ENCODE results near the gene KCNH3.

Gene KCNH3

DNA sequence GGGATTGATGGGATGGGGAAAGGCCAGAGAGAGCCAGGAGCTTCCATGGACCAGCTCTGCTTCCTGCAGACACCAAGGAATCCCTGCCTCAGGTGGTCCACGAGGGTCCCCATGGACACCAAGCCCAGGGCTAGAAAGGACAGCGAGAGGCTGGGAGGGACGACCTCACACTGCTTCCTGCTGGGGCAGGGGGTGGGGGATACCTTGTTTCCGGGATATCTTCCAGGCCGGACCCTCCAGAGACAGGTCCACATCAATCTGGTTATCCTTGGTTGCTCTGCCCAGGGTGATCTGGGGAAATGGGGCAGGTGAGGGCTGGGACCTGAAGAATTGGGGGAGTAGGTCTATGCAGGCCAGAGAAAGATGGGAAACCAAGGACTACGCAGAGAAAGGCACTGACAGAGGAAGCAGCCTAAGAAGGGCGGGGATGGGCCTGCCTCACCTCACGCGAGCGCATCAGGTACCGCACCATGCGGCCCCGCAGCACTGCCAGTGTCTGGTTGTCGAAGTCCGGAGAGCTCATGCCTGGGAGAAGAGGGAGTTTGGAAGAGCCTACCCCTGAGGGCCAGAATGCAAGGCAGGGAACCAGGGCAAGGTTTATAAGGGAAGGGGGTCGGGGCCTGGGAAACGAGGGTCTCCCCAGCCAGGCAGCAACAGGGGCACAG is 20.3 kb downstream of the KCNH3 start:
- no peak for DNase-seq (ENCODE audit: low read depth in 2 of 2)

DNA sequence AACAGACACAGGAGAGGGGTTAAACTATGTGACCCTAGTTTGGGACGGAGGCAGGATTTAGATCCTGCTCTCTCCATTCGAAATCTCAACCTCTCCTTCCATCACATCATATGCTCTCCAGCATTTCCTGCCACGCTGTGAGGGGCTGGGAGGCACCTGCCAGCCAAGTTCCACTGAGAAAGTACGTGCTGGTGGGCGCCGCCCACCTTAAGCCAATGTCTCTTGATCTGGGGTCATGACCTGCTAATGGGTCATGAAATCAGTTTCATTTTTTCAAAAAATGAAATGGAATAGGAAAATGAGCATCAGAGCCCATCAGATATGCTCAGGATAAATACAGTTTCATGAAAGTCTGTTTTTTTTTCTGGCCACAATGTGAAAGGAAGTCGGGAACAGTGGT is 21.9 kb downstream of the KCNH3 start:
- DNase-seq (ENCODE audit: low read depth in 2 of 2) = no peak

DNA sequence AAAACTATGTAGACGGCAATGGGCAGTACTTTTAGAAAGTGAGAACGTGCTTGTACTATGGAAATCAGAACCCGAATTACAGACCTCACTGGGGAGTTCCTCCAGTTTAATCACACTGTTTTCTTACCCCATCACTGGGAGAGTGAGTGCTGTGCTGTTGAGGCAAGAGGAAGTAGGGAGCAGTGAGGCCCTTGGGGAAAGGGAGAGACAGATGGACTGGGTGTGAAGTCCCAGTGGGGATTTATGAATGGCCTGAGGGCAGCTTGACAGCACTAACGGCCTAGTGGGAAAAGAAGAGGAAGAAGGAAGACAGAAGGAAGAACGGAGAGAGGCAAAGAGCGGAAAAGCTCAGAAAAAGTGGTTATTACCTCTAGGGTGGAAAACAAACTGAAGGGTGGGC is 23.4 kb downstream of the KCNH3 start:
- DNase-seq (ENCODE audit: low read depth in 2 of 2) = no peak

DNA sequence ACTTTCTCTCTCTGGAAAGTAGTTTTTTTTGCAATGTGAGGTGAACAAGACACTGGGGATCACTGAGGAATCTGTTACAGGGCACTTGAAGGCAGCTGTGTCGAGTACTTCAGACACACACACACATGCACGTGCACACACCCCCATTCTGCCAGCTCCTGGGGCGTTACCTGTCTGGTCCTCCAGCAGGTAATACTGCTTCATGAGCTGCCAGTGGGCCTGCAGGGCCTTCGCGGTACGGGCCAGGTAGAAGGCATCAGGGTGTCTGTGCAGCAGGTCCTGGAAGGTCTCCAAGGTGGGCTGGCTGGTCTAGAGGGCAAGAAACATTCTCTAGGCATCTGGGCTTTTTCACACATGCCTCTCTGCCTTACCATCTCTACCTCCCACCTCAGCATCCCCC is 24.0 kb downstream of the KCNH3 start:
- no peak for DNase-seq (ENCODE audit: low read depth in 2 of 2)

DNA sequence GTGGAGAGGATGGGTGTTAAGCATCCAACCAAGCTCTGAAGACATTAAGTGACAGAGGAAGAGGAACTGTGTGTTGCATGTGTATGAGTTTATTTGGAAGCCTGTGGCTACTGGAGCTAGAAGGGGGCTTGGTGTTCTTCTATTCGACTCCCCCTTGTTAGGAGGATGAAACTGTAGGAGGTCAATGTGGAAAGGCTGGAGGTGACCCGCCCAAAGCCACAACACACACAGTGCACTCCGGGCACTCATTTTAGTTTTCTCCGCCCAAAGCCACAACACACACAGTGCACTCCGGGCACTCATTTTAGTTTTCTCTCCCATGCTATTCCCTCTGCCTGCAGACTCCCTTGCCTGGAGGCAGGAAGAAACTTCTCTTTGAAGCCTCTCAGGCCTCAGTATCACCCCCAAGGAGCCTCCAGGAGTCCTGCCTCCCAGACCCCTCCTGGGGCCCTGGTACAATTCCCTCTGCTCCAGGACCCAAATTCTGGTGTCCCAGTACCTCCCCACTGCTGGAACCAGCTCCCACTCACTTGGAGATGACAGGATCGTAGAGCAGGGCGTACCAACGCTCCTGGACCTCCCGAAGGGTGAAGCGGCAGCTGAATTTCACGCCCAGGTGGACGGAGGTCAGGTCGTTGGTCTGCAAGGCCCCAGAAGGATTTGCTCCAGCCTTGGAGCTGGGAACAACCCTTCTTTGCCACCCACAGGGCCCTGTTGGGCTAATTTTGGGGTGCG is 25.3 kb downstream of the KCNH3 start:
- no peak for DNase-seq (ENCODE audit: low read depth in 2 of 2)

DNA sequence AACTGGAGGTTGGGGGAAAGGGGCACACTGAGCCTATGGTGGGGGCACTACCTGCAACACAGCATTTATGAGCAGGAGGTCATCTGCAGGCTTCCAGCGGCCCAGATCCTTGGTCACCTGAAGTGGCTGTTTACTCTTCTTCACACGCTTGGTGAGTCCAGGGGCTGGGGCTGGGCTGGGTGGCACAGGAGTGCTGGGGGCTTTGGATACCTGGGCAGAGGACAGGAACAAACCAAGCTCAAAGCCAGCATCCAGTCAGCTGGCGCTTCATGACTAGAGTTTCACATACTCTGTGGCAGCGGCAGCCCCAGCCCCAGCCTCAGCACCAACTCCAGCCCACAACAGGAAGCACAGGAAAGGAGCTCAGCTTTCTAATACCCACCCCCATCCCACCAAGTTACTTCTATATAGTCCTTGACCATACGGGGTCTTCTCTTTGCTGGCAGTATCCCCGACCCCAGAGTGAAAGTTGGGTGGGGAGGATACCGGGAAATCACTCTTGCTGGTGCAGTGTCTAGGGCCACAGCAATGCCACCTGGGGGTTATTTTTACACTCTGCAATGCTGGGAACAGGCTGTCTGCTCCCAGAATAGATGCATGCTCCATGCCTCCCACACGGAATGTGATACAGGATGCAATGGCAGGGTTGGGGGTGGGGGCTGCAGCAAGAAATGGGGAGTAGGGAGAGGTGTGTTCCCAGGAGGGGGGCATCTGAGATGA is 26.0 kb downstream of the KCNH3 start:
- no peak for DNase-seq (ENCODE audit: low read depth in 2 of 2)

DNA sequence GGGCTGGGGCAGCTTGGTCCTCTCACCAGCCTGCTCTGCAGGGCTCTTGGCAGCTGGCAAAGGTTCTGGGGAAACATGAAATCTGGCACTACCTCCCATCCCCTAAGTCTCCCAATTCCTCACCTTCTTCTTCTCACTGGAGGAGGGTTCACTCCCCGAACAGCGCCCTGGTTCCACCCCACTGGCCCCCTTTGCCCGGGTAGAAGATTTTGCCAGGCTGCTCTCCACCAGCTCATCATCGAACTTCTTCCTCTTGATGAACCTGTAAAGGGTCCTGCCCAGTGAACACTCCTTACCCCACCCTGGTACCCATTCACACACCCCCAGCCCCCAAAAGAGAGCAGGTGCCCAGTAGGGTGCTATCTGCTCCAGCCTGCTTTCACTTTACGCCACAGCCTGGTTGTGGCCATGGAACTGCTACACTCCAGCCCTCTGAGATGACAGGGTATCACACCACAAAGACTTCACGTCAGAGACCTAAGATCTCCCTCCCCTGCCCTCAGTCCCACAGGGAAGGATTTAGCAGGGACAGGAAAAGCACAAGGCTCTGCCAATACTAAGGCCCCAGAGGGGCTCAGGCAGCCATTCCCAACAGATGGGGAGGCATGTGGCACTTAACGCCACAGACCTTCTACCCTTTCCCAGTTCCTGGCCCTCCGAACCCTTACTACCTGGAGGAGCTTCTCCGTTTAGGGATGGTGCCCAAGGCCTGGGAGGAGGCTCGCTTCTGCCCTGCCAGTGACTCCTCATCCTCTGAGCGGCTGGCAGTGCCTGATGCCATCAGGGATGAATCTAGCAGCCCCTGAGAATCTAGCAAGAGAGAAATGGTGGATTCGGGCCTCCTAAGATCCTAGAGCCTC is 26.8 kb downstream of the KCNH3 start:
- DNase-seq (ENCODE audit: low read depth in 2 of 2) = no peak

DNA sequence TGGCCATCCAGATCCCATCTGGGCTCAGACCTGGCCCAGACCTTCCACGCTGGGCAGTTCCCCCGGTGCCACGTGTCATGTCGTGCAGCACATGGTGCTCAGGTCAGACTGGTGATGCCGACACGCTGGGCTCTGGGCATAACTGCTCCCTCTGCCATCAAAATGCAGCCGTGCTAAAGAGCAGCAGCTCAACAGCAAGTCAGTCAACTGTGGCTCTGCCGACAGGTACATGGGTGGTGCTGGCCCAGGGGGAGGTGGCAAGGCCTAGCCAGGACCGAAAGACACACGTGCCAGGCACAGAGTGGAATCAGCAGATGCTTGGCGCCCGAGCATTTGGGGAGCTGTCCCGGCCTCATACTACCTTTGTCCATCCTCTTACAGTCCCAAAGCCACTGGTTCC is 27.5 kb downstream of the KCNH3 start:
- no peak for DNase-seq (ENCODE audit: low read depth in 2 of 2)

DNA sequence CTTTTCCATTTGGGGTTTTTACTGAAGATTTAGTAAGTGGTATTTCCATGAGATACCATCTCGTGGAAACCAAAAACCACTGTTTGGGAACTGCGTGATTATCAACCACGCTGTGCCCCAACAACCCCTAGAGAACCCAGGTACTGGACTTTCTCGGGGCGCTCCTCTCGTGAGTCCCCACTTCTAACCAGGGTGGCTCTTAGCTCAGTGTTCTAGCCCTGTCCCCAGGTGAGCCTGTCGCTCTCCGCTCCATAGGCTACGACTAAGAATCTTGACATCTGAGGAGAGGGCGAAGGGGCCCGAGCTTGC is 28.4 kb downstream of the KCNH3 start:
- no peak for DNase-seq (ENCODE audit: low read depth in 2 of 2)

DNA sequence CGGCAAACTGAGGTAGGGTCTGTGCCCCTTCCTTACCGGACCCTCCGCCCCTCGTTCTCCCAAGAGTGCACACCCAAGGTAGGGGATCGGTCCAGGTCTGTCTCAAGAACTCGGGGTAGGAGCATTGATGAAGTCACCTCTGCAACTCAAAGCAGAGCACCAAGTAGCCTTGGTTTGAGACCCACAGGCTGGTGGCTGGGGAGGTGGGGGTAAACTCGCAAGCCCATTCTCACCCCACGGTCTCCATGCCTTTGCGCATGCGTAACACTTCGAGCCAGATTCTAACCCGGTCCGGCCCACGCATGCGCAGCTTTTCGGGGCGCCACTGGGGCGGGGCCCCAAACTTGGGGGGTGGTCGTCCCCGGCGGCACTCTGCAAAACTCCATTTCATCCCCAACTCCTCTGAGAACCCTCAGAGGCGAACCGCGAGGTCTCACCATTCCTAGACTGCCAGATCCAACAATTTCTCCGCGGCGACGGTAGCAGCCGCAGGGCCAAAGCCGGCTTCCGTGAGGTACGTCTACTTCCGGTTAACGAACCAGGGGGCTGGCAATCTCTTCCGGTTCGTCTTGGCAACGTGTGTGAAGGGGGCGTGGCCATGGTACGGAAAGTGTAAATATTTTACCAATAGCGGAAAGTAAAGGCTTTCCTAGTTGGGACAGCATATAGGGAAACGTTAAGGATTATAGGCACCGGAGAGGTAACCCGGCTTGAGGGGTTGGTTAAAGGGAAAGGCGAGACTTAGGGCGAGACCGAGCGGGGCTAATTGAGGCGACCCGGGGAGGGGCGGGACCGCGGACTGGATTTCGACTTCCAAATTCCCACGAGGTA is 29.0 kb downstream of the KCNH3 start, which contains the start of gene MCRS1:
MCRS1 (minus strand) TSS at position 532 of the 831 bp plus-strand sequence. CDS start 1,411 bp downstream, outside the sequence.
- DNase-seq (ENCODE audit: low read depth in 2 of 2) = peak; percentile 80 to 81

DNA sequence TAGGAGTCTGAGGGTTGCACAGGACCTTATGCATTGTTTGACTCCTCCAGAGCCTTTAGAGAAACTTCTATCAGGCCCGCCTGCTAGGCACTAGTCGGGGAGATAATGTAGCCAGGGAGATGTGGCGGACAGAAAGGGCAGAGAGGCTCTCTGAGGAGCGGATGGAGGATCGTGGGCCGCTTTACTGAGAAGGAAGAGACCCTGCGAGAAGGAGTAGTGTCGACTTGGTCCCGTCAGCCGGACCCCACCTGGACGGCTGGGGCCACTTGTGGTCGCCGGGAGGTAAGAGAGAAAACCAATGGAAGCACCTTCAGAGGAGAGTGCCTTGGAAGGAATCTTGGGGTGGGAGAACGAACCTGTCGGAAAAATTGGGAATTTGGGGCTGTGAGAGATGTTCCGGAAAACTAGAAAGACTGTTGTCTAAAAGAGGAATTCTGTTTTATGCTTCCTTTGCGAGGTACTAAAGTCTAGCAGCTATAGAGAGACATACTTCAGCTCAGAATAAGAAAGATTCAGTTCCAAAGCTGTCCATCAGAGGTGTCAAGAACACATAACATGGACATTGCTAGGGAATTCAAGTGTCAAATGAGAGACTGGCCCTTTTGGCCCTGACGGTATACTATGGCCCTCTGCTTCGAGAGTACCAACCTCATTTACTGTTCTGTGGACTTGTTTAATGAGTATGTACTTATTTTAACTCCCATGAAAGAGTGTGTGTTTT is 29.8 kb downstream of the KCNH3 start:
- DNase-seq (ENCODE audit: low read depth in 2 of 2) = no peak

DNA sequence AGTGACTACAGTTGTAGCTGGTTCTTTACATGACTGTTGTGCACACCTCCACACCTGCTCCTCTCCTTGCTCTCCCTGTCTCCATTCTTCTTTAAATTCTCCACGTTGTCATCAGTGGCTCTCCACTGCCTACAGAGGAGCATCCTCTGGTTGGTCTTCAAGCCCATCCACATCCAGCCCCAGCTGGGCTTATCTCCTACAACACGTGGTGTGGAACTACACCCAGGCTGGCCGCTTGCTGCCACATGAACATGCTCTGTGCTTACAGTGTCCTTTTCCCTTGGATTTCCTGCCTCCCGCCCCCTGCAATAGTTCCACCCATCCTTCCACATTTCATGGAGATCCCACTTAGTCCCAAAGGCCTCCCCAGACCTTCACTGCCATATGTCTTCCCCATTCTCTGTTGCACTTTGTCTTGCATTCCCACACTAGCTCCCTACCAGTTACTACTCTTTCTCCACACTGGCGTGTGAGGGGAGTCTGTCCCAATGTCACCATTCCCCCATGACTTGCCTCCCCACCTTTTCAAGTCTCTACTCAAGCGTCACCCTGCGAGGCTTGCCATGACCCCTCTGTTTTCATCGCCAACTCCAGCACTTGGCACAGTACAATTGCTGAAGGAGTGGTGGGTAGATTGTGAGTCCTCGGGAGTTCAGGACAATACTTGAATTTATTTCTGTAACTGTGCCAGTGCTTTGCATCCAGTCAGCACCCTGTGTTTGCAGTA is 38.9 kb downstream of the KCNH3 start:
- no peak for DNase-seq (ENCODE audit: low read depth in 2 of 2)

DNA sequence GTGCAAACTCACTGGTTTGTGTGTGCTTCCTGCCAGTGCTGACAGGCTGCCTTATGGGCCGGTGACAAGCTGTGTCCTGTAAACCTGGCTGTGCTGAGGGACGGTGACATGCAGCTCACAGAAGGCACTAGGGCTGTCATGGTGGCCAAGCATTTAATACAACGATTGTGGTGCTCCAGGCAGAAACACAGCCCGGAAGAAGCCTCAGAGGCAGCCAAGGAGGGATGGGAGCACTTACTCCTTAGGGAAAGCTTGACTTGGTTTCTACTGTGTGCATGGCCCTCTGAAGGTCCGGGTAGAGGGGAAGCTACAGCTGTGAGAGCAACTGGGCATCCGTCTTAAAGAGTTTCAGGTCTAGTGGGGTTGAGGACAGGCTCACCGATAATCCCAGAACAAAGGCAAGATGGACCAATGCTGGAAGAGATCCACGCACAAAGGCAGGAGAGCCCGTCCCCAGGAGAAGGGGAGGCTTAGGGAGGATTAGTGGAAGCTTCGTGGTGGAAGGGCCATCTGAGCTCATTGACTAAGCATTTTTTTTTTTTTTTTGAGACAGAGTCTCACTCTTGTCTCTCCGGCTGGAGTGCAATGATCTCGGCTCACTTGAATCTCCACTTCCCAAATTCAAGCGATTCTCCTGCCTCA is 39.8 kb downstream of the KCNH3 start:
- DNase-seq (ENCODE audit: low read depth in 2 of 2) = no peak

DNA sequence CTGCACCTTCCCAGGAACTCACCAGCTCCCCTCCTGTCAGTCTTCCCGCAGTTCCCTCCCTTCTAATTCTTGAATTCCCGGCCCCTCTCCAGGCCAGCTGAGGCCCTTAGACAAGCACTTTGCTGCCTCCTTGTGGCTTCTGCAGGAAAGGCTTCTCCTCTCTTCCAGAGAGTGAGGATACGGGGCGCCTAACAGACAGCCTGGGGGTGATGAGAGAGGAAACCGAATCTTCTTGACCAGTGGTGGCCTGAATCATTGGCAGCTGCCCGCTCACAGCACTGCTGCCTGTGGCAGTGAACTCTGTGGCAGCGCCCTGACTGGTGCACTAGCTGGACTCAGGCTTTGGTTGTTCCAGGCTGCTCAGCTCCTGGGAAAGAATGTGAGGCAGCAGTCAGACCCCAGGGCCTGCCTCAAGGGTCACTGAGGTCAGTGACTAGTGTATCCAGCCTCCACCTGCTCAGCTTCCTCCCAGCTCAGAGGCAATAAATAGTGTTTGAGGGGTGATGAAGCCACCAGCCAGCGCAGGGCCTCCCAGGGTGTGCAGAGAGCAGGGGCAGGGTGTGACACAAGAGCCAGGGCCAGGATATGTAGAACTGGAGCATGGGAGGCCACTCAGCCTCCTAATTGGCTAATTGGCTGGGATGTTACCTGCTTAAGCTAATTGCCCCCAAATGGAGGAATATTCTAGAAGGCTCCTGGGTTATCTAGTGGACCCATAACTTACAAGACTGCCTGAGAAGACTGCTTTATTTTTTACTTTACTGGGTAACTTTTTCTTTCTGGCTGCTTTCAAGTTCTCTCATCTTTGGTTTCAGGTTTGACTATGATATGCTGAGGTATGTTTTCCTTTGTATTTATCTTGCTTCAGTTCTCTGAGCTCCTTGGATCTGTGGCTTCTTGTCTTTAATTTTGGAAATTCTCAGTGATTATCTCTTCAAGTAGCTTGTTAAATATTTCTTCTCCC is 42.0 kb downstream of the KCNH3 start:
- DNase-seq (ENCODE audit: low read depth in 2 of 2) = peak; percentile 28

DNA sequence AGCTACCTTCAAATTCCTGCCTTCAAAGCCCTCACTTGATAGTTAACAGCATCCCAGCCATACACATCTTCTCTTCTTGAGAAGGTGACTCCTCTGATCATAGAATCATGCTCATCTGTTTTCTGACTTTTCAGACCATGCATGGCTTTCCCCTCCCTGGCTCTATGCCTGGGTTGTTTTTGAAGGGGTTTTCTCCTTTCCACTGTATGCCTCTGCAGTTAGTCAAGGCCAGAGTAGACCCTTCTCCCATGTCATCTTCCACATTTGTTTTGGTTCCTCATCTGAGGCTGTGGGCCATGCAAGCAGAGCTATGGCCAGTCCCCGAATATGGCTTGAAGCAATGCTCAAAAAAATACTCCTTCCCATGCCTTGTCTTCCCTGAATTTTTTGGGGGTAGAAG is 43.4 kb downstream of the KCNH3 start:
- DNase-seq (ENCODE audit: low read depth in 2 of 2) = no peak

DNA sequence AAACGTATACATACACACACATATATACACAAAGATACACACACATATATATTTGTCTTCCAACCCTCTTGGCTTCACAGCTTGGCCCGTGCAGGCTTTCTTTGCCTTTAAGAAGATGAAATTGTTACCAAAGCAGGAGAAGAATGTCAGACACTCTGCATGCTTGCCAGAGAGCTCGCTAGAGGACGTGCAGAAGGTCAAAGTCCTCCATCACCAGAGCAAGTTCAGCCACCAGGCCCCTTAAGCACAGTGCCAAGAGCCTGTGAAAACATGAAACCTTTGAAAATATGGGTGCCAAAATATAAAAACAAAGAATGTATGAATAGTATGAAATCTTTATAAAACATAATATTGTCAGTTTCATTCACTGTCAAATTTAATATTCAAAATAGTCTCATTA is 44.0 kb downstream of the KCNH3 start:
- no peak for DNase-seq (ENCODE audit: low read depth in 2 of 2)

DNA sequence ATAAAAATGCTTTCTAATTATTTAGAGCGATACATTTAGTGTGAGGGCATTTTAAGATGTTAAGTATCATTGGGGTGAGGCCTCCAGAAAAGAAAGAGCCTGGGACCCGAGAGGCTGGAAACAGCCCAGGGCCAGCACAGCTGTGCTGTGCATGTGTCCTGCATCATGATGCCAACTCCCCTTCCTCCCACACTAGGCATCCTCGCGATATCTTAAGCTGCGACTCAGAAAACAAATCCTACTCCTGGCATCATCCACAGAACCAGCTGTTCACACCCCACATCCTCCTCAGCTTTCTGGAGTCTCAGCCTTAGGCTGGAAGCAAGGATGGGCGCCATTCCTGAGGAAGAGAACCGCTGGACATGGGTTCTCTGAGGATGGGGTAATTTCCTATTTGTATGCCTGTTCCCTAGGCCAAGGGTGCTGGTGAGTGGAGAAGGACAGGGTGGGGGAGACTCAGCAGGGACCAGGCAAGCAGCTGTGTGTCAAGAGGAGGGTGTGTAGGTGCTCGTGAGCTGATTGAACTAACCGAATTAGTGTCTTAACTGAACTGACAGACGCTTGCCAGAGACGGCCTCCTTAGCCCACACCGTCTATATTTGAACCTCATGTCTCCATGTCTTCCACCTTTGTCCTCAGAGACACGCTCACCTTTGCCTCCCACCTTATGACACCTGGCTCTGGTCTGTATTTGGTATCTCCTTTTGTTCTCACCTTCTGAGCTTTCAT is 44.7 kb downstream of the KCNH3 start:
- no peak for DNase-seq (ENCODE audit: low read depth in 2 of 2)
